Astrocyte of the cerebellum (primary cell): Measurements from ENCODE around the gene BMP2K.

Experiments used
- DNase-seq: peaks from one replicate; pipeline ENCODE4 v3.0.0-alpha.2; 2011; ENCODE audit warnings: low read depth
- H3K4me3 ChIP-seq: 2 replicates; pipeline ENCODE4 v1.5.1; 2011; ENCODE audit warnings: mild to moderate bottlenecking, low read depth, low read length, moderate library complexity
- in situ Hi-C: cut with HindIII; loops from 2 replicates; pipeline ENCODE4 v1.10.0; 2017; ENCODE audit warnings: low sequenced_read_pairs
- TF ChIP-seq, protein P1 (sequence below): IDR thresholded peaks from 2 replicates; pipeline ENCODE4 v1.5.1; 2012; ENCODE audit warnings: low read length, low read depth, moderate library complexity, mild to moderate bottlenecking; ENCODE audit errors: missing control alignments

BMP2K gene

GRCh38 chr4:78936989-78937388 lies 160.8 kb downstream of the BMP2K start:
- in situ Hi-C loops, result no loop called here
- no peak for DNase-seq
- H3K4me3 ChIP-seq, result no peak overlapping the region
- TF ChIP-seq, protein P1, sequence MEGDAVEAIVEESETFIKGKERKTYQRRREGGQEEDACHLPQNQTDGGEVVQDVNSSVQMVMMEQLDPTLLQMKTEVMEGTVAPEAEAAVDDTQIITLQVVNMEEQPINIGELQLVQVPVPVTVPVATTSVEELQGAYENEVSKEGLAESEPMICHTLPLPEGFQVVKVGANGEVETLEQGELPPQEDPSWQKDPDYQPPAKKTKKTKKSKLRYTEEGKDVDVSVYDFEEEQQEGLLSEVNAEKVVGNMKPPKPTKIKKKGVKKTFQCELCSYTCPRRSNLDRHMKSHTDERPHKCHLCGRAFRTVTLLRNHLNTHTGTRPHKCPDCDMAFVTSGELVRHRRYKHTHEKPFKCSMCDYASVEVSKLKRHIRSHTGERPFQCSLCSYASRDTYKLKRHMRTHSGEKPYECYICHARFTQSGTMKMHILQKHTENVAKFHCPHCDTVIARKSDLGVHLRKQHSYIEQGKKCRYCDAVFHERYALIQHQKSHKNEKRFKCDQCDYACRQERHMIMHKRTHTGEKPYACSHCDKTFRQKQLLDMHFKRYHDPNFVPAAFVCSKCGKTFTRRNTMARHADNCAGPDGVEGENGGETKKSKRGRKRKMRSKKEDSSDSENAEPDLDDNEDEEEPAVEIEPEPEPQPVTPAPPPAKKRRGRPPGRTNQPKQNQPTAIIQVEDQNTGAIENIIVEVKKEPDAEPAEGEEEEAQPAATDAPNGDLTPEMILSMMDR, result no peak

GRCh38 chr4:78937837-78938236 lies 161.7 kb downstream of the BMP2K start:
- TF ChIP-seq, protein P1, result no peak
- H3K4me3 ChIP-seq, result no peak overlapping the region
- in situ Hi-C loops, result no loop called here
- no peak for DNase-seq

- H3K4me3 ChIP-seq, result peak overlapping the region; percentile 70
- in situ Hi-C loops, result no loop called here
- TF ChIP-seq, protein P1, result no peak
- DNase-seq, result no peak
Measured at GRCh38 chr4:78938474-78938867, 162.3 kb downstream of the BMP2K start.

- peak within 1 kb of the TSS; percentile 70 for H3K4me3 ChIP-seq
- TF ChIP-seq, protein P1, result no peak
- in situ Hi-C loops, result no loop called here
- peak; percentile 37 for DNase-seq
Measured at GRCh38 chr4:78938868-78939666, 162.9 kb downstream of the BMP2K start, which contains the start of gene PAQR3. PAQR3 (minus strand) TSS chr4:78939438; CDS start chr4:78939224, 214 bp downstream.

- TF ChIP-seq, protein P1, result no peak
- peak overlapping the region; percentile 70 for H3K4me3 ChIP-seq
- no peak for DNase-seq
- in situ Hi-C loops, result no loop called here
Measured at GRCh38 chr4:78939667-78940008, 163.5 kb downstream of the BMP2K start.

GRCh38 chr4:78940752-78941151 lies 164.6 kb downstream of the BMP2K start:
- TF ChIP-seq, protein P1, result no peak
- H3K4me3 ChIP-seq, result no peak overlapping the region
- in situ Hi-C loops, result no loop called here
- no peak for DNase-seq
